Subcutaneous adipose tissue (tissue), 4 donors: ENCODE data around the gene GCNT2. TPM values are rescaled to one million over a fixed set of nuclear protein-coding genes. Genes with fewer than 3 reads are reported as not detected.

Experiments used
- CTCF ChIP-seq: fragments of 450-650 bp; IDR thresholded peaks from one replicate; pipeline ENCODE4 v1.5.1; 2016; ENCODE audit warnings: low read depth, mild to moderate bottlenecking, control low read depth, antibody characterized with exemption, moderate library complexity
- total RNA-seq, 4 donors: library from RNA; depleted of rRNA; stranded (reverse); fragments of >200 nt; gene quantifications; one replicate each; pipeline ENCODE4 v1.1.0, GENCODE V29; 2016

GCNT2 gene
- total RNA-seq, 4 donors from 2014 or later, result 0.57 to 8.5 (median 5.6) TPM

GRCh38 chr6:10559522-10560152 lies 38.5 kb downstream of the GCNT2 start:
- no peak for TF ChIP-seq CTCF

- TF ChIP-seq CTCF, result no peak
These were observed 40.6 kb downstream of the GCNT2 start for GRCh38 chr6:10561611-10562199.

- TF ChIP-seq CTCF, result no peak
These were observed 44.0 kb downstream of the GCNT2 start for GRCh38 chr6:10564975-10565673.

- no peak for TF ChIP-seq CTCF
These were observed 44.8 kb downstream of the GCNT2 start for GRCh38 chr6:10565913-10566312.

- no peak for TF ChIP-seq CTCF
These were observed 46.3 kb downstream of the GCNT2 start for GRCh38 chr6:10567256-10568026.

GRCh38 chr6:10569392-10570127 lies 48.4 kb downstream of the GCNT2 start:
- no peak for TF ChIP-seq CTCF
